Tibial nerve (tissue), 4 donors: ENCODE results near the gene DOCK2. TPM values are rescaled to one million over a fixed set of nuclear protein-coding genes. Genes with fewer than 3 reads are reported as not detected.
"Not testable (repeated sequence)": the region's sequence is repeated elsewhere in the genome, so short reads cannot be mapped to it uniquely, and the experiment has no call there.

Experiments
- DNase-seq, 2 donors: peaks; one replicate each; pipeline ENCODE4 v3.0.0-alpha.2; 2019; ENCODE audit warnings: low spot score in 2 of 2
- H3K27ac ChIP-seq, 4 donors: fragments of 200-600 bp; sonication (generic) in 3 of 4; one replicate each; pipeline ENCODE4 v1.5.1; 2017 to 2019; ENCODE audit warnings: mild to moderate bottlenecking in 1 of 4
- H3K27me3 ChIP-seq, 2 donors: fragments of 200-600 bp; sonication (generic) in 1 of 2; one replicate each; pipeline versions ENCODE4 v1.5.1 to v1.6.0; 2017 to 2019
- H3K36me3 ChIP-seq, 3 donors: fragments of 200-600 bp; sonication (generic); one replicate each; pipeline ENCODE4 v1.5.1; 2018 to 2019
- H3K4me1 ChIP-seq, 4 donors: fragments of 200-600 bp; sonication (generic) in 3 of 4; one replicate each; pipeline ENCODE4 v1.5.1; 2017 to 2019
- H3K4me3 ChIP-seq, 4 donors: fragments of 200-600 bp; sonication (generic) in 3 of 4; one replicate each; pipeline ENCODE4 v1.5.1; 2017 to 2019; ENCODE audit warnings: mild to moderate bottlenecking in 1 of 4, moderate library complexity in 1 of 4
- H3K9me3 ChIP-seq, 4 donors: fragments of 200-600 bp; sonication (generic) in 3 of 4; one replicate each; pipeline ENCODE4 v1.5.1; 2017 to 2019
- EP300 ChIP-seq, 2 donors: sonication (generic); formaldehyde crosslinking; IDR thresholded peaks; one replicate each; pipeline ENCODE4 v1.6.1; 2017; ENCODE audit warnings: antibody characterized with exemption in 2 of 2, mild to moderate bottlenecking in 1 of 2
- POLR2A ChIP-seq, 2 donors: fragments of 450-650 bp; IDR thresholded peaks; one replicate each; pipeline ENCODE4 v1.6.1; 2017; ENCODE audit warnings: antibody characterized with exemption in 2 of 2, mild to moderate bottlenecking in 2 of 2, moderate library complexity in 2 of 2
- WGBS, 2 donors: methylation state at CpG; one replicate each; pipeline ENCODE4 v1.1.5; 2018; 5-methylcytosine and 5-hydroxymethylcytosine counted together
- total RNA-seq, 4 donors: library from RNA; depleted of rRNA; stranded (reverse); fragments of >200 nt; gene quantifications; one replicate each; pipeline ENCODE4 v1.1.0, GENCODE V29; 2016
- TF ChIP-seq, protein P1 (sequence below), 5 experiments: fragments of 200-600 bp in 3 of 5; fragments of 450-650 bp in 2 of 5; sonication (generic) in 3 of 5; IDR thresholded peaks; one replicate each; pipeline ENCODE4 v1.5.1; 2016 to 2019; ENCODE audit warnings: antibody characterized with exemption in 5 of 5, mild to moderate bottlenecking in 3 of 5, moderate library complexity in 2 of 5

Gene DOCK2
- total RNA-seq, 4 donors from 2014 or later: 14.9 to 83.4 (median 23.8) TPM

DNA sequence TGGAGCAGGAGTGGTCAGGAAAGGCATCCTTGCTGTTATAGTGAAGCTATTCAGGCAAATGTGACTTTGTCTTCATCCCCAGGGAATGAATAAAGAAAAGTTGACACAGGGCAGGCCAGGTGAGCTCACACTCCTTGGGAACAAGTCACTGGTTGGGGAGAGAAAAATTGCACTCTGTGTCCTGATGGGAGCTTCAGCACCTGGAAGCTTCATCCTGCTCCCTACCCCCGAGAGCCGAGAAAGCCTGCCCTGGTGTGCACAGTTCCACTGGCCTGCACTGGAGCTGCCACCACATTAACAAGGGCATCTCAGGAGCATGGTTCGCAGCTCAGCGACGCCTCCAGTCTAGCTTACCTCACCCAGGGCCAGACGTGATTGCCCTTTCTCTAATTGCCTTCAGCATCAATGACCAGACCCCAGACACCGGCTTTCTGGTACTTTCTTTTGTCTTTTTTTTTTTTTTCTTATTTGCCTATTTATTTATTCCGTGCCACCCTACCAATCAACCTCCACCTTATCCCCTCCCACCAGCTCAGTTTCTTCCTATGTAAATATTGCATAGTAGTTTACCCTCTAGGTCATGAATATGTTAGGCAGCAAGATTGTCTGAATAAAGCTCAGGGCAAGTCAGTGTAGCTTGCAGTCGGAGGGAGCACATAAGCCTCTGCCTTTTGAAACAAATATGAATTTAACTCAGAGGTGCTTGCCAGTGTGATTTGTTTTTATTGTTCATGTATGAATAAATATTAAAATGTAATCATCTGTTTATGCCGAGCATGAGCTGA, 87.4 kb downstream of the DOCK2 start:
- Histone ChIP-seq H3K36me3 (no peaks in the 10 kb centered on the region), H3K4me3 (no peak overlapping the region), H3K4me1 (no peaks in the 10 kb centered on the region), H3K27ac (no peak overlapping the region), H3K27me3 (no peaks in the 10 kb centered on the region), H3K9me3 (no peaks in the 10 kb centered on the region)
- whole genome bisulfite sequencing, 2 donors: 69% methylated on average over 10 of the region's 10 CpGs
- TF ChIP-seq, protein P1, sequence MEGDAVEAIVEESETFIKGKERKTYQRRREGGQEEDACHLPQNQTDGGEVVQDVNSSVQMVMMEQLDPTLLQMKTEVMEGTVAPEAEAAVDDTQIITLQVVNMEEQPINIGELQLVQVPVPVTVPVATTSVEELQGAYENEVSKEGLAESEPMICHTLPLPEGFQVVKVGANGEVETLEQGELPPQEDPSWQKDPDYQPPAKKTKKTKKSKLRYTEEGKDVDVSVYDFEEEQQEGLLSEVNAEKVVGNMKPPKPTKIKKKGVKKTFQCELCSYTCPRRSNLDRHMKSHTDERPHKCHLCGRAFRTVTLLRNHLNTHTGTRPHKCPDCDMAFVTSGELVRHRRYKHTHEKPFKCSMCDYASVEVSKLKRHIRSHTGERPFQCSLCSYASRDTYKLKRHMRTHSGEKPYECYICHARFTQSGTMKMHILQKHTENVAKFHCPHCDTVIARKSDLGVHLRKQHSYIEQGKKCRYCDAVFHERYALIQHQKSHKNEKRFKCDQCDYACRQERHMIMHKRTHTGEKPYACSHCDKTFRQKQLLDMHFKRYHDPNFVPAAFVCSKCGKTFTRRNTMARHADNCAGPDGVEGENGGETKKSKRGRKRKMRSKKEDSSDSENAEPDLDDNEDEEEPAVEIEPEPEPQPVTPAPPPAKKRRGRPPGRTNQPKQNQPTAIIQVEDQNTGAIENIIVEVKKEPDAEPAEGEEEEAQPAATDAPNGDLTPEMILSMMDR (IDR thresholded peaks at IDR 0.05): no peak
- TF ChIP-seq EP300 (IDR thresholded peaks at IDR 0.05) (no peak), POLR2A (IDR thresholded peaks at IDR 0.05) (no peak)
- no peak for DNase-seq

DNA sequence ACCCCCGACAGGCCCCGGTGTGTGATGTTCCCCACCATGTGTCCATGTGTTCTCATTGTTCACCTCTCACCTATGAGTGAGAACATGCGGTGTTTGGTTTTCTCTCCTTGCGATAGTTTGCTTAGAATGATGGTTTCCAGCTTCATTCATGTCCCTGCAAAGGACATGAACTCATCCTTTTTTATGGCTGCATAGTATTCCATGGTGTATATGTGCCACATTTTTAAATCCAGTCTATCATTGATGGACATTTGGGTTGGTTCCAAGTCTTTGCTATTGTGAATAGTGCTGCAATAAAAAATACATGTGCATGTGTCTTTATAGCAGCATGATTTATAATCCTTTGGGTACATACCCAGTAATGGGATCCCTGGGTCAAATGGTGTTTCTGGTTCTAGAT, 88.6 kb downstream of the DOCK2 start:
- DNase-seq, H3K27me3 ChIP-seq, H3K9me3 ChIP-seq, H3K4me3 ChIP-seq, H3K36me3 ChIP-seq, H3K4me1 ChIP-seq, H3K27ac ChIP-seq: not testable (repeated sequence)
- WGBS, 2 donors: 92 to 96% methylated on average over 4 of the region's 4 CpGs

DNA sequence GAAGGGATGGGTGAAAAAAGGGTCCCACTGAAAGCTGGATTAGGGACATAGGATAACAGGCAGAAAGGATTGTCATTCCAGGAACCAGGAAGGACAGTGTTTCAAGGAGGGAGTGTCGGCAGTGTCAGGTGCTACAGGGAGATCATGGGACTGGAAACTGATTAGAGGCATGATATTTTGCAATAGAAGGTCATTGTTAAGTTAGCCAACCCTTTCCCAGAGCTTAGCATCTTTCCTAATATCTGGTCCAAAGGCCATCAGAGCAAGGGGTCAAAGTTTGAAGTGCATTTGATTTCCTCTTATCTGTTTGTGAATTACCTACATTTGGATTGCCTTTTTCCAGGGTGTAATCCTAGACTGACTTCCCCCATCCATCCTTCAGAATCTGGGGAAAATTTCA, 91.3 kb downstream of the DOCK2 start:
- TF ChIP-seq EP300 (IDR thresholded peaks at IDR 0.05) (no peak), POLR2A (IDR thresholded peaks at IDR 0.05) (no peak)
- TF ChIP-seq, protein P1 (IDR thresholded peaks at IDR 0.05): no peak
- H3K9me3 ChIP-seq: no peaks in the 10 kb centered on the region
- H3K4me3 ChIP-seq: no peak overlapping the region
- 95 to 96% methylated on average over 1 of the region's 1 CpG for WGBS, 2 donors
- H3K4me1 ChIP-seq: no peaks in the 10 kb centered on the region
- no peaks in the 10 kb centered on the region for H3K27me3 ChIP-seq
- no peak for DNase-seq
- H3K36me3 ChIP-seq: no peaks in the 10 kb centered on the region
- no peak overlapping the region for H3K27ac ChIP-seq

DNA sequence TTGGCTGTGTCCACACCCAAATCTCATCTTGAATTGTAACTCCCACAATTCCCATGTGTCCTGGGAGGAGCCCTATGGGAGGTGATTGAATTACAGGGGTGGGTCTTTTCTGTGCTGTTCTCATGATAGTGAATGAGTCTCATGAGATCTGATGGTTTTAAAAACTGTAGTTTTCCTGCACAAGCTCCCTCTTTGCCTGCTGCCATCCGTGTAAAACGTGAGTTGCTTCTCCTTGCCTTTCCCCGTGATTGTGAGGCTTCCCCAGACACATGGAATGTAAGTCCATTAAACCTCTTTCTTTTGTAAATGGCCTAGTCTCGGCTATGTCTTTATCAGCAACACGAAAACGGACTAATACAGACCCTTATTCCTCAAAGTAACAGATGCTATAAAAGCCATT, 94.1 kb downstream of the DOCK2 start:
- no peak for DNase-seq
- Histone ChIP-seq H3K9me3 (no peaks in the 10 kb centered on the region), H3K4me3 (no peak overlapping the region), H3K27me3 (no peaks in the 10 kb centered on the region), H3K27ac (no peak overlapping the region), H3K4me1 (no peaks in the 10 kb centered on the region), H3K36me3 (no peaks in the 10 kb centered on the region)
- TF ChIP-seq EP300 (IDR thresholded peaks at IDR 0.05): no peak
- TF ChIP-seq, protein P1 (IDR thresholded peaks at IDR 0.05): no peak
- TF ChIP-seq POLR2A (IDR thresholded peaks at IDR 0.05): no peak
- 86 to 88% methylated on average over 6 of the region's 6 CpGs for WGBS, 2 donors

DNA sequence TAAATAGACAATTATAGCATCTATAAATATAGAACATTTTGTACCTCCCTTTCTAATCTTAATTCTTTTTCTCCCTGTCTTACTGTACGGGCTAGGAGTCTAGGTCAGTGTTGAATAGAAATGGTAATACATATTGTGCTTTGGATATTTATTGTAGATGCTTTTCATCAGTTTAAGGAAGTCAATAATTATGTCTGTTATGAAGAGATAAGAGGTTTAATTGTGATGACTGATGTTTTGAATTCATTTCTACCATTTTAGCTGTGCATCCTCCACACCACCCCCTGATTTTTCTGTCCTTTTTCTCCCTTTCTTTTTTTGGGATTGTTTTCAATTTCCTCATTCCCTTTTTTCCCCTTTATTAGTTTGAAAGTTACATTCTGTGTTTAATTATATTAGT, 95.8 kb downstream of the DOCK2 start:
- H3K27ac ChIP-seq: no peak overlapping the region

DNA sequence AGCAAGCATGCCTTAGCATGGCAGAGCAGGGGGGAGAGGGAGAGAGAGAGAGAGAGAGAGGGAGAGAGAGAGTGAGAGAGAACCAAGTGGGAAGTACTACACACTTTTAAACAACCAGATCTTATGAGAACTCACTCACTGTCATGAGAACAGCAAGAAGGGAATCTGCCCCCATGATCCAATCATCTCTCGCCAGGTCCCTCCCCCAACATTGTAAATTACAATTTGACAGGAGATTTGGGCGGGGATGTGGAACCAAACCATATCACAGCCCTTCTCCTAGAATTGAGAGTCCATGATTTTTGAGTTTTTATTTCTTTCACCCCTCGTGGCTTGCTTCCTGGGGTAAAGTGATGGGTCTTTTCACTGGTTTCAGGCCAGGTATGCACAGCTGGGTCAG, 98.8 kb downstream of the DOCK2 start:
- Histone ChIP-seq H3K36me3 (no peaks in the 10 kb centered on the region), H3K27ac (no peak overlapping the region), H3K9me3 (peaks cover 0 to 4% (median 0%) of the 10 kb centered on the region in 4 donors), H3K4me1 (no peaks in the 10 kb centered on the region), H3K27me3 (no peaks in the 10 kb centered on the region), H3K4me3 (no peak overlapping the region)
- DNase-seq: no peak
- WGBS, 2 donors: 91 to 93% methylated on average over 3 of the region's 3 CpGs
- TF ChIP-seq, protein P1 (IDR thresholded peaks at IDR 0.05): no peak
- TF ChIP-seq POLR2A (IDR thresholded peaks at IDR 0.05) (no peak), EP300 (IDR thresholded peaks at IDR 0.05) (no peak)

More for the DNA sequence above, 95.8 kb downstream of the DOCK2 start:
- Histone ChIP-seq H3K4me1 (no peaks in the 10 kb centered on the region), H3K27me3 (no peaks in the 10 kb centered on the region), H3K4me3 (no peak overlapping the region), H3K9me3 (no peaks in the 10 kb centered on the region), H3K36me3 (no peaks in the 10 kb centered on the region)
- 43 to 57% methylated on average over 1 of the region's 1 CpG for WGBS, 2 donors
- TF ChIP-seq POLR2A (IDR thresholded peaks at IDR 0.05): no peak
- no peak for DNase-seq
